ENCODE results near the gene MOB1B.
"Not testable (repeated sequence)": the region's sequence is repeated elsewhere in the genome, so short reads cannot be mapped to it uniquely, and the experiment has no call there.

MOB1B gene

GRCh38 chr4:71004281-71004851, 102.2 kb downstream of the MOB1B start:
- TF ChIP-seq, protein P1, sequence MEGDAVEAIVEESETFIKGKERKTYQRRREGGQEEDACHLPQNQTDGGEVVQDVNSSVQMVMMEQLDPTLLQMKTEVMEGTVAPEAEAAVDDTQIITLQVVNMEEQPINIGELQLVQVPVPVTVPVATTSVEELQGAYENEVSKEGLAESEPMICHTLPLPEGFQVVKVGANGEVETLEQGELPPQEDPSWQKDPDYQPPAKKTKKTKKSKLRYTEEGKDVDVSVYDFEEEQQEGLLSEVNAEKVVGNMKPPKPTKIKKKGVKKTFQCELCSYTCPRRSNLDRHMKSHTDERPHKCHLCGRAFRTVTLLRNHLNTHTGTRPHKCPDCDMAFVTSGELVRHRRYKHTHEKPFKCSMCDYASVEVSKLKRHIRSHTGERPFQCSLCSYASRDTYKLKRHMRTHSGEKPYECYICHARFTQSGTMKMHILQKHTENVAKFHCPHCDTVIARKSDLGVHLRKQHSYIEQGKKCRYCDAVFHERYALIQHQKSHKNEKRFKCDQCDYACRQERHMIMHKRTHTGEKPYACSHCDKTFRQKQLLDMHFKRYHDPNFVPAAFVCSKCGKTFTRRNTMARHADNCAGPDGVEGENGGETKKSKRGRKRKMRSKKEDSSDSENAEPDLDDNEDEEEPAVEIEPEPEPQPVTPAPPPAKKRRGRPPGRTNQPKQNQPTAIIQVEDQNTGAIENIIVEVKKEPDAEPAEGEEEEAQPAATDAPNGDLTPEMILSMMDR (IDR thresholded peaks at IDR 0.05) = no peak
- TF ChIP-seq ZFX (IDR thresholded peaks at IDR 0.05; ENCODE audit: borderline replicate concordance) = no peak
- H3K27ac ChIP-seq = no peak overlapping the region

GRCh38 chr4:71005025-71005424, 102.9 kb downstream of the MOB1B start:
- H3K27ac ChIP-seq = not testable (repeated sequence)

- TF ChIP-seq, protein P1 (IDR thresholded peaks at IDR 0.05) = no peak
- TF ChIP-seq ZFX (IDR thresholded peaks at IDR 0.05; ENCODE audit: borderline replicate concordance) = no peak
- H3K27ac ChIP-seq = no peak overlapping the region
These were observed 104.2 kb downstream of the MOB1B start for GRCh38 chr4:71006203-71006907.

- TF ChIP-seq ZFX (IDR thresholded peaks at IDR 0.05; ENCODE audit: borderline replicate concordance) = no peak
- TF ChIP-seq, protein P1 (IDR thresholded peaks at IDR 0.05) = no peak
- no peak overlapping the region for H3K27ac ChIP-seq
These were observed 106.0 kb downstream of the MOB1B start for GRCh38 chr4:71008196-71008595.

DNA sequence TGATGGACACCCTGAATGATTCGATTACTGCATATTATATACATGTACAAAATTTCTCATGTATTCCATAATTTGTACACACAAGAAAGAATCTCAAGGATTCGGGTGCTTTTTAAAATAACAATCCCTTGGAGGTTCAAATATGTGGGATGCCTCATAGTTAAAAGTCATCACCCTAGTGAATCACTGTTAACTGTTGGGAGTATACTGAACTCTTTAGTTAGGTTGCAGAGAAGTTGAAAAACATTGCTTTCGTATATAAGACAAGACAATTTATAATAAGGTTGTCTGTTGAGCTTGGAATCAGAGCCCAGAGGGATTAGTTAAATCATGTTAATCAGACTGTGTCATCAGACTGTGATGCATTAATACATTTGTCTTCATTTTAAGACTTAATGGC, 106.9 kb downstream of the MOB1B start:
- TF ChIP-seq ZFX (IDR thresholded peaks at IDR 0.05; ENCODE audit: borderline replicate concordance) = no peak
- TF ChIP-seq, protein P1 (IDR thresholded peaks at IDR 0.05) = no peak
- no peak overlapping the region for H3K27ac ChIP-seq

GRCh38 chr4:71009890-71010588, 107.9 kb downstream of the MOB1B start:
- no peak overlapping the region for H3K27ac ChIP-seq
- no peak for TF ChIP-seq ZFX (IDR thresholded peaks at IDR 0.05; ENCODE audit: borderline replicate concordance)
- TF ChIP-seq, protein P1 (IDR thresholded peaks at IDR 0.05) = peak; percentile 78

GRCh38 chr4:71011451-71011850, 109.3 kb downstream of the MOB1B start:
- H3K27ac ChIP-seq = no peak overlapping the region
- TF ChIP-seq ZFX (IDR thresholded peaks at IDR 0.05; ENCODE audit: borderline replicate concordance) = no peak
- TF ChIP-seq, protein P1 (IDR thresholded peaks at IDR 0.05) = no peak

DNA sequence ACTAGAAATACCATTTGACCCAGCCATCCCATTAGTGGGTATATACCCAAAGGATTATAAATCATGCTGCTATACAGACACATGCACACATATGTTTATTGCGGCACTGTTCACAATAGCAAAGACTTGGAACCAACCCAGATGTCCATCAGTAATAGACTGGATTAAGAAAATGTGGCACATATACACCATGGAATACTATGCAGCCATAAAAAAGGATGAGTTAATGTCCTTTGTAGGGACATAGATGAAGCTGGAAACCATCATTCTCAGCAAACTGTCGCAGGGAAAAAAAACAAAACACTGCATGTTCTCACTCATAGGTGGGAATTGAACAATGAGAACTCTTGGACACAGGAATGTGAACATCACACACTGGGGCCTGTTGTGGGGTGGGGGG, 115.2 kb downstream of the MOB1B start:
- not testable (repeated sequence) for H3K27ac ChIP-seq
